Ovary (tissue), 9 donors: Measurements from ENCODE around the gene CLCN6. TPM values are rescaled to one million over a fixed set of nuclear protein-coding genes. Genes with fewer than 3 reads are reported as not detected.

ENCODE experiments used
- DNase-seq, 5 donors: peaks; one replicate each; pipeline ENCODE4 v3.0.0-alpha.2; 2019 to 2020
- H3K27ac ChIP-seq, 2 donors: fragments of 200-600 bp; one replicate each; pipeline versions ENCODE4 v1.5.1 to v1.8.0; 2019 to 2022
- H3K27me3 ChIP-seq: fragments of 200-600 bp; one replicate; pipeline ENCODE4 v1.8.0; 2022
- H3K36me3 ChIP-seq: fragments of 200-600 bp; sonication (generic); one replicate; pipeline ENCODE4 v1.5.1; 2019
- H3K4me1 ChIP-seq: one replicate; pipeline ENCODE4 v1.8.1; 2013; ENCODE audit warnings: mild to moderate bottlenecking, moderate library complexity; ENCODE audit not compliant: insufficient read depth
- H3K4me3 ChIP-seq: fragments of 200-600 bp; sonication (generic); one replicate; pipeline ENCODE4 v1.5.1; 2017
- H3K9me3 ChIP-seq, 2 donors: fragments of 200-600 bp in 1 of 2; sonication (generic) in 1 of 2; one replicate each; pipeline versions ENCODE4 v1.5.1 to v1.8.1; 2013 to 2019; ENCODE audit warnings: mild to moderate bottlenecking in 1 of 2, moderate library complexity in 1 of 2
- EP300 ChIP-seq: sonication (generic); formaldehyde crosslinking; IDR thresholded peaks from one replicate; pipeline ENCODE4 v1.6.1; 2017; ENCODE audit warnings: antibody characterized with exemption
- POLR2A ChIP-seq: fragments of 450-650 bp; IDR thresholded peaks from one replicate; pipeline ENCODE4 v1.6.1; 2017; ENCODE audit warnings: antibody characterized with exemption, mild to moderate bottlenecking, moderate library complexity
- WGBS, 3 donors: extraction: QIAGEN DNeasy Blood & Tissue Kit in 1 of 3; methylation state at CpG; one replicate each; pipeline versions ENCODE4 v1.1.5 to v1.1.7; 2013 to 2017; 5-methylcytosine and 5-hydroxymethylcytosine counted together
- intact Hi-C, 4 donors: fragments of 100-400 bp; cut with DNase I; formaldehyde crosslinking; loops; one replicate each; pipeline versions ENCODE4 v1.11.0 to v1.15.1; 2022 to 2023
- polyA plus RNA-seq, 2 donors: library from polyadenylated mRNA; stranded (reverse); fragments of 200-250 nt in 1 of 2; fragments of 350-450 nt in 1 of 2; fragmentation: Illumina TruSeq in 1 of 2; extraction: RNeasy Lipid Tissue Mini Kit (QIAGEN cat#74804) in 1 of 2; gene quantifications; one replicate each; pipeline ENCODE4 v1.2.3, GENCODE V29; 2013 to 2014
- total RNA-seq, 7 donors: library from RNA; depleted of rRNA in 2 of 7; stranded (reverse); fragments of >200 nt in 2 of 7; fragmentation: NEBNext Ultra II Directional in 3 of 7; extraction: Animal tissue kit (Norgen Biotek cat#: 25700) in 3 of 7; gene quantifications; one replicate each; pipeline versions ENCODE4 v1.1.0 to v1.2.4, GENCODE V29; 2016 to 2023
- TF ChIP-seq, protein P1 (sequence below), 3 donors: fragments of 450-650 bp in 2 of 3; fragments of 200-600 bp in 1 of 3; IDR thresholded peaks; one replicate each; pipeline versions ENCODE4 v1.5.1 to v1.8.0; 2016 to 2022; ENCODE audit warnings: antibody characterized with exemption in 3 of 3, mild to moderate bottlenecking in 1 of 3
- donor health status: DM: no; HTN: no; CAD: no; lungs with moderate emphysema.
- donor health status: DM: no; HTN: no; CAD: no.
- donor health status: Bipolar disorder and iron deficiency.
- donor health status: DM: yes; HTN: yes; CAD: no.
- donor health status: DM: no; HTN: no; CAD: no.
- donor health status: DM: yes; HTN: yes; CAD: no.

The CLCN6 gene
- total and polyA plus RNA-seq, 9 donors: 11.7 to 39.7 (median 25.6) TPM

DNA sequence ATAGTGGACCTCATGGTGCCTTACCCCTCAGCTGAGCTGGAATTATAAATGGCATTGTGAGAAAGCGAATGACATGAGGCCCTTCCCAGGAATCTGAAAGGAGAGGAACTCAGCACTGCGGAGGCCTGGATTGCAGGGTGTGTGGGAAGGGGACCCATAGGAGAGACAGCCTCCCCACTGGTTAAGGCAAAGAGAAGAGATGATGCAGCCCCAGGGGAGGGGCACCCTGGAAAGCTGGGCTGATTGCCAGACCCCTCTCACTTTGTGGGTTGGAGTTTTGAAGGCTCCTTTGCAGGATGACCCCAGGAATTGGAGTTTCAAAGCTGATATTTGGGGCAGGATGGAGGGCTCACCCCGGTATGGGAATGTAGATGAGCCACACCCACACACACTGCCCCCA, 50.7 kb downstream of the CLCN6 start:
- Histone ChIP-seq H3K36me3 (no peaks in the 10 kb centered on the region), H3K27me3 (no peaks in the 10 kb centered on the region), H3K27ac (no peak overlapping the region), H3K4me1 (no peaks in the 10 kb centered on the region), H3K4me3 (no peak overlapping the region), H3K9me3 (no peaks in the 10 kb centered on the region)
- no peak for DNase-seq
- intact Hi-C loops: loop anchor here in 1 of 4 donors (10.0 kb wide), 1 partner anchor 238 kb away; no protein-coding TSS in a partner anchor
- no peak for TF ChIP-seq POLR2A
- no peak for TF ChIP-seq EP300
- TF ChIP-seq, protein P1, sequence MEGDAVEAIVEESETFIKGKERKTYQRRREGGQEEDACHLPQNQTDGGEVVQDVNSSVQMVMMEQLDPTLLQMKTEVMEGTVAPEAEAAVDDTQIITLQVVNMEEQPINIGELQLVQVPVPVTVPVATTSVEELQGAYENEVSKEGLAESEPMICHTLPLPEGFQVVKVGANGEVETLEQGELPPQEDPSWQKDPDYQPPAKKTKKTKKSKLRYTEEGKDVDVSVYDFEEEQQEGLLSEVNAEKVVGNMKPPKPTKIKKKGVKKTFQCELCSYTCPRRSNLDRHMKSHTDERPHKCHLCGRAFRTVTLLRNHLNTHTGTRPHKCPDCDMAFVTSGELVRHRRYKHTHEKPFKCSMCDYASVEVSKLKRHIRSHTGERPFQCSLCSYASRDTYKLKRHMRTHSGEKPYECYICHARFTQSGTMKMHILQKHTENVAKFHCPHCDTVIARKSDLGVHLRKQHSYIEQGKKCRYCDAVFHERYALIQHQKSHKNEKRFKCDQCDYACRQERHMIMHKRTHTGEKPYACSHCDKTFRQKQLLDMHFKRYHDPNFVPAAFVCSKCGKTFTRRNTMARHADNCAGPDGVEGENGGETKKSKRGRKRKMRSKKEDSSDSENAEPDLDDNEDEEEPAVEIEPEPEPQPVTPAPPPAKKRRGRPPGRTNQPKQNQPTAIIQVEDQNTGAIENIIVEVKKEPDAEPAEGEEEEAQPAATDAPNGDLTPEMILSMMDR (IDR thresholded peaks at IDR 0.05): no peak
- WGBS, 3 donors: 49 to 58% (median 53%) methylated on average over 3 of the region's 3 CpGs

DNA sequence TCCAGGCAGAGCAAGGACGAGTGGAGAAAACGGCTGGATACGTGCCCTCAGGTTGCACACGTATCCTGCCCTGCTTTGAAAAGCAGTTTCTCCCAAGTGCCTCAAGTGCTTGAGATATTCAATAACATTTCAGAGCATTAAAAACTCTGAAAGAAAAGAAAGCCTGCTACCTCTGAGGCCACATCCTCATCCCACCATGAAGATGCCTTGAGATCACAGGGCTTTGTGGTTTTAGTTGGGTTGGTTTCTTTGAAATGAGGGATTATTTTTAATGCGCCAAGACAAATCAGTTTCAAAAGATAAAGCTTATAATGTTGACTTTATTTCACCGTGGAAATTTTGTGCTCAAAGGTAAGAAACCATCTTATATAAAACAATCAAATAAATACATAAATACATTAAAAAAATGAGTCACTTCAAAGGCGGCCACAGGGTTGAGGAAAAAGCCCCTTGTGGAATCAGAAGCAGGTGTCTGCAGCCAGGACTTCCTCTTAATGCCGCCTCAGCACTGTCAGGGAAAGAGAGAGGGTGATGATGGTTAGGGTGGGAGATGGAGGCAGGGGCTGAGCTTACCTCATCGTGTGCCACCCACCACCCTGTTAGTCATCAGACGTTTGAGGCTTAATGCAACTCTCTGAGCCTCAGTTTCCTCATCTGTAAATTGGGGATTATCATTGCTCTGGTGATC, 51.3 kb downstream of the CLCN6 start:
- TF ChIP-seq, protein P1 (IDR thresholded peaks at IDR 0.05): no peak
- TF ChIP-seq POLR2A: no peak
- TF ChIP-seq EP300: no peak
- no peak overlapping the region for H3K4me3 ChIP-seq
- DNase-seq: no peak
- H3K4me1 ChIP-seq: no peaks in the 10 kb centered on the region
- no peaks in the 10 kb centered on the region for H3K9me3 ChIP-seq
- 36 to 48% (median 42%) methylated on average over 10 of the region's 10 CpGs for WGBS, 3 donors
- no peak overlapping the region for H3K27ac ChIP-seq
- H3K27me3 ChIP-seq: no peaks in the 10 kb centered on the region
- H3K36me3 ChIP-seq: no peaks in the 10 kb centered on the region
- intact Hi-C loops: loop anchor here in 1 of 4 donors (10.0 kb wide), 1 partner anchor 237 kb away; no protein-coding TSS in a partner anchor

DNA sequence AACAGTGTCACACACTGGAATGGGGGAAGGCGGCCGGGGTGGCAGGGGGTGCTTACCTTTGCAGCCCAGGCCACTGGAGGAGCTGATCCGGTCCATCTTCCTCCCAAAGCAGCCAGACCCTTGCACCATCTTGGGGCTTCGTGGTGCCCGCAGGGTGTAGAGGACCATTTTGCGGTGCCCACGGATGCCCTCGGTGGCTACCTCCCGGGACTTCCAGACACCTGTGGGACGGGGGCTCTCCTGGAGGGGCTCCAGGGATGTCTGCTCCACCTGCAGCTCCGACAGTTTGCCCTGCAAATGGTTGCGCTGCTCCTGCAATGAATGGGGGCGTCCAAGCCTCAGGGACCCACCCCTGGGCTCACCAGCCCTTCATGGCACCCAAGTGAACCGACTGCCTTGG, 52.2 kb downstream of the CLCN6 start:
- no peaks in the 10 kb centered on the region for H3K9me3 ChIP-seq
- no peak for TF ChIP-seq EP300
- TF ChIP-seq POLR2A: no peak
- TF ChIP-seq, protein P1 (IDR thresholded peaks at IDR 0.05): no peak
- 78 to 86% (median 78%) methylated on average over 9 to 14 of the region's 14 CpGs for WGBS, 3 donors
- H3K27me3 ChIP-seq: no peaks in the 10 kb centered on the region
- intact Hi-C loops: loop anchor here in 1 of 4 donors (10.0 kb wide), 1 partner anchor 237 kb away; no protein-coding TSS in a partner anchor
- H3K27ac ChIP-seq: no peak overlapping the region
- no peak for DNase-seq
- H3K36me3 ChIP-seq: no peaks in the 10 kb centered on the region
- no peaks in the 10 kb centered on the region for H3K4me1 ChIP-seq
- H3K4me3 ChIP-seq: no peak overlapping the region

DNA sequence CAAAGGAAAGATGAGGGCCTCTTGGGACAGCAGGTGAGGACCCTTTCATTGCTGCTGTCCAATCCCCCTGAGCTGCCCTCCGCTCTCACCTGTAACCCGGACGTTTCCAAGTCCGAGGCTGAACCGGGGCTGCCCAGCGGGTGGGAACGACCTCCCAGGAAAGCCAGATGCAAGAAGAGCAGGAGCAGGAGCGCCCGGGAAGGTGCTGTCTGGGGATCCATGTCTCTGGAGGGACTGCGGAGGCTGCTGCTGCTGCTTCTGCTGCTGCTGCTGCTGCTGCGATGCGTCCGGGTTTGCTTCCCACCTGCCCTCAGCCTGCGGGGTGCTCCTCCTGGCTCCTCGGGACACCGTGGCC, 52.6 kb downstream of the CLCN6 start, which contains the start of gene NPPB:
Gene NPPB, minus strand, starts transcription at position 333 of the 355 bp plus-strand sequence. Its CDS starts 112 bp downstream, at position 221.
- Histone ChIP-seq H3K36me3 (no peaks in the 10 kb centered on the region), H3K27me3 (no peaks in the 10 kb centered on the region), H3K4me3 (no peak within 1 kb of the TSS), H3K4me1 (no peaks in the 10 kb centered on the region), H3K27ac (no peak within 1 kb of the TSS), H3K9me3 (no peaks in the 10 kb centered on the region)
- DNase-seq: no peak
- TF ChIP-seq, protein P1 (IDR thresholded peaks at IDR 0.05): no peak
- TF ChIP-seq POLR2A: no peak
- 12 to 21% (median 13%) methylated on average over 13 to 16 of the region's 16 CpGs for WGBS, 3 donors
- intact Hi-C loops: loop anchor here in 1 of 4 donors (10.0 kb wide), 1 partner anchor 236 kb away; no protein-coding TSS in a partner anchor
